Loucy (cell line): ENCODE results near the gene CABCOCO1.

Source experiments
- H2AFZ ChIP-seq: fragments of 200-600 bp; sonication (generic); 2 replicates; pipeline ENCODE4 v1.6.0; 2016; ENCODE audit warnings: antibody characterized with exemption, mild to moderate bottlenecking, low read length, moderate library complexity
- H3F3A ChIP-seq: fragments of 200-600 bp; 2 replicates; pipeline ENCODE4 v1.6.0; 2016; ENCODE audit warnings: antibody characterized with exemption, low read depth, mild to moderate bottlenecking
- H3K27me3 ChIP-seq: fragments of 200-600 bp; sonication (generic); 2 replicates; pipeline ENCODE4 v1.6.1; 2014; ENCODE audit warnings: low read length, mild to moderate bottlenecking; ENCODE audit not compliant: insufficient read depth, poor library complexity, severe bottlenecking
- H3K36me3 ChIP-seq: fragments of 200-600 bp; sonication (generic); 2 replicates; pipeline ENCODE4 v1.6.1; 2016; ENCODE audit warnings: low read length; ENCODE audit not compliant: insufficient read depth
- H3K4me1 ChIP-seq: fragments of 200-600 bp; sonication (generic); 2 replicates; pipeline ENCODE4 v1.5.1; 2014; ENCODE audit warnings: low read length, mild to moderate bottlenecking; ENCODE audit not compliant: insufficient read depth, poor library complexity, severe bottlenecking
- H3K4me2 ChIP-seq: fragments of 200-600 bp; sonication (generic); 2 replicates; pipeline ENCODE4 v1.6.0; 2014; ENCODE audit warnings: antibody characterized with exemption, low read length, low read depth, mild to moderate bottlenecking; ENCODE audit not compliant: poor library complexity, severe bottlenecking
- H3K4me3 ChIP-seq: fragments of 200-600 bp; sonication (generic); 2 replicates; pipeline ENCODE4 v1.5.1; 2014; ENCODE audit warnings: low read length, mild to moderate bottlenecking, mixed read lengths; ENCODE audit not compliant: poor library complexity, severe bottlenecking
- H3K79me2 ChIP-seq: fragments of 200-600 bp; sonication (generic); 2 replicates; pipeline ENCODE4 v1.6.1; 2014; ENCODE audit warnings: low read length; ENCODE audit not compliant: insufficient read depth
- H3K9ac ChIP-seq: fragments of 200-600 bp; sonication (generic); 2 replicates; pipeline ENCODE4 v1.6.0; 2014; ENCODE audit warnings: mild to moderate bottlenecking, low read depth, low read length, moderate library complexity; ENCODE audit not compliant: poor library complexity, severe bottlenecking
- H3K9me2 ChIP-seq: fragments of 200-600 bp; sonication (generic); replicated peaks from 2 replicates; pipeline ENCODE4 v1.6.1; 2016; ENCODE audit warnings: low read depth, low read length, mixed read lengths
- H3K9me3 ChIP-seq: fragments of 200-600 bp; sonication (generic); 2 replicates; pipeline ENCODE4 v1.6.1; 2014; ENCODE audit warnings: mild to moderate bottlenecking, antibody characterized with exemption, low read length, low read depth; ENCODE audit not compliant: insufficient read depth
- H4K20me1 ChIP-seq: fragments of 200-600 bp; sonication (generic); 2 replicates; pipeline ENCODE4 v1.6.0; 2014; ENCODE audit warnings: antibody characterized with exemption, low read length, mild to moderate bottlenecking; ENCODE audit not compliant: insufficient read depth, poor library complexity, severe bottlenecking
- EZH2phosphoT487 ChIP-seq: fragments of 200-600 bp; IDR thresholded peaks from 2 replicates; pipeline ENCODE4 v1.6.1; 2018; ENCODE audit warnings: antibody characterized with exemption, mild to moderate bottlenecking, moderate library complexity, borderline replicate concordance
- TF ChIP-seq, protein P1 (sequence below): fragments of 200-600 bp; sonication (generic); conservative IDR thresholded peaks from 2 replicates; pipeline ENCODE4 v1.5.1; 2014; ENCODE audit warnings: mild to moderate bottlenecking, antibody characterized with exemption, low read length

CABCOCO1 gene

DNA sequence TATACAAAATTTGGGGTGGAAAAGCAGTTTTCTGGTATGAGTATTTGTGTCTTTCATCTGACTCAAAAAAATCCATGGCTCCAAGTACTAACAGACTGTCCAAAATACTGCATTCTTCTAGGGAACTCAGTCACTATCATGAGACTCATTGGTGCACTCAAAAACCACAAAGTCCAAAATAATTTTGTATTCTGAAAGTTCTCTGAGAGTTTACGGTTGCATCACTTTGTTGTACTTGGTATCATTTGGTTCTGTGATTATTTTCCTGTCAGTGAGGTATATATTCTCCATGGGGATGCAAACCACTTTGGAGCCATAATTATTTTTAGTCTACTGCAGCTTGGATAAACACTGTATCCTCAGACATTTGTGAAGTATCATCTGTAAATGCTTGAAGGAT, 28.0 kb upstream of the CABCOCO1 start:
- Histone ChIP-seq H3K9ac (no peak overlapping the region), H3K27me3 (no peaks in the 10 kb centered on the region), H3K4me1 (no peaks in the 10 kb centered on the region), H3K4me3 (no peak overlapping the region), H3K36me3 (no peaks in the 10 kb centered on the region), H3K4me2 (no peak overlapping the region), H3K79me2 (no peaks in the 10 kb centered on the region), H3K9me3 (no peaks in the 10 kb centered on the region), H2AFZ (no peak overlapping the region), H3K9me2 (no peaks in the 10 kb centered on the region), H4K20me1 (no peaks in the 10 kb centered on the region), H3F3A (no peaks in the 10 kb centered on the region)
- no peak for TF ChIP-seq EZH2phosphoT487

GRCh38 chr10:61635471-61635870, 27.3 kb upstream of the CABCOCO1 start:
- Histone ChIP-seq H3K4me1 (no peaks in the 10 kb centered on the region), H3K4me3 (no peak overlapping the region), H4K20me1 (no peaks in the 10 kb centered on the region), H3K9ac (no peak overlapping the region), H3K36me3 (no peaks in the 10 kb centered on the region), H3K4me2 (no peak overlapping the region), H2AFZ (no peak overlapping the region), H3K27me3 (no peaks in the 10 kb centered on the region), H3K9me2 (no peaks in the 10 kb centered on the region), H3K9me3 (no peaks in the 10 kb centered on the region), H3F3A (no peaks in the 10 kb centered on the region), H3K79me2 (no peaks in the 10 kb centered on the region)
- TF ChIP-seq, protein P1, sequence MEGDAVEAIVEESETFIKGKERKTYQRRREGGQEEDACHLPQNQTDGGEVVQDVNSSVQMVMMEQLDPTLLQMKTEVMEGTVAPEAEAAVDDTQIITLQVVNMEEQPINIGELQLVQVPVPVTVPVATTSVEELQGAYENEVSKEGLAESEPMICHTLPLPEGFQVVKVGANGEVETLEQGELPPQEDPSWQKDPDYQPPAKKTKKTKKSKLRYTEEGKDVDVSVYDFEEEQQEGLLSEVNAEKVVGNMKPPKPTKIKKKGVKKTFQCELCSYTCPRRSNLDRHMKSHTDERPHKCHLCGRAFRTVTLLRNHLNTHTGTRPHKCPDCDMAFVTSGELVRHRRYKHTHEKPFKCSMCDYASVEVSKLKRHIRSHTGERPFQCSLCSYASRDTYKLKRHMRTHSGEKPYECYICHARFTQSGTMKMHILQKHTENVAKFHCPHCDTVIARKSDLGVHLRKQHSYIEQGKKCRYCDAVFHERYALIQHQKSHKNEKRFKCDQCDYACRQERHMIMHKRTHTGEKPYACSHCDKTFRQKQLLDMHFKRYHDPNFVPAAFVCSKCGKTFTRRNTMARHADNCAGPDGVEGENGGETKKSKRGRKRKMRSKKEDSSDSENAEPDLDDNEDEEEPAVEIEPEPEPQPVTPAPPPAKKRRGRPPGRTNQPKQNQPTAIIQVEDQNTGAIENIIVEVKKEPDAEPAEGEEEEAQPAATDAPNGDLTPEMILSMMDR, result no peak
- TF ChIP-seq EZH2phosphoT487, result no peak

DNA sequence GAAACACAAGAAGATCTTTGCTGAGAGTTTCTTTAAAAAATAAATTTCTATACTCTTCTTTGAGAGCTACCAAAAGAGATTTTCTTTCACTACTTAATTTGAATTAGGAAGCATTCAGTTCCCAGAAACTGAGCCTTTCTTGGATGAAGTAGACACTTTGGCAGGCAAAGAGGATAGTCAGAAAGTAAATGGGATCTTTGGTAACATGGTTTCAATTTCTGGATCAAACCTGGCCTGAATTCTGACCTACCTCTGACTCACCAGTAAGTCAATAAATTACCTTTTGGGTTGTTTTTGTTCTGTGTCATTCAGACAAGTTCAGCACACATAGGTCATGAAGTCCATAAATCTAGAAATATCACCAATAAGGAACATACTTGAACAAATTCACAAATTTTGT, 26.8 kb upstream of the CABCOCO1 start:
- Histone ChIP-seq H2AFZ (no peak overlapping the region), H3K9me3 (no peaks in the 10 kb centered on the region), H3K27me3 (no peaks in the 10 kb centered on the region), H3K9ac (no peak overlapping the region), H3F3A (no peaks in the 10 kb centered on the region), H3K36me3 (no peaks in the 10 kb centered on the region), H4K20me1 (no peaks in the 10 kb centered on the region), H3K4me3 (no peak overlapping the region), H3K4me2 (no peak overlapping the region), H3K79me2 (no peaks in the 10 kb centered on the region), H3K4me1 (no peaks in the 10 kb centered on the region), H3K9me2 (no peaks in the 10 kb centered on the region)
- no peak for TF ChIP-seq EZH2phosphoT487
- TF ChIP-seq, protein P1, result no peak

GRCh38 chr10:61639952-61640351, 22.8 kb upstream of the CABCOCO1 start:
- no peak overlapping the region for H3K4me3 ChIP-seq
- no peaks in the 10 kb centered on the region for H3K4me1 ChIP-seq
- no peaks in the 10 kb centered on the region for H3K27me3 ChIP-seq

More at GRCh38 chr10:61639952-61640351, 22.8 kb upstream of the CABCOCO1 start:
- TF ChIP-seq EZH2phosphoT487, result no peak
- TF ChIP-seq, protein P1, result no peak
- Histone ChIP-seq H3K36me3 (no peaks in the 10 kb centered on the region), H3K9me2 (no peaks in the 10 kb centered on the region), H4K20me1 (no peaks in the 10 kb centered on the region), H3K9ac (no peak overlapping the region), H3K4me2 (no peak overlapping the region), H3K9me3 (no peaks in the 10 kb centered on the region), H3F3A (no peaks in the 10 kb centered on the region), H2AFZ (no peak overlapping the region), H3K79me2 (no peaks in the 10 kb centered on the region)
